ENCODE data around the gene KCTD4. TPM values are rescaled to one million over a fixed set of nuclear protein-coding genes. Genes with fewer than 3 reads are reported as not detected.

KCTD4 gene
- total and polyA plus RNA-seq, 2 donors (not counting 3 experiments of a cell fraction or from before 2014, with no cell fraction given): not detected

- no peaks in the 10 kb centered on the region for H3K79me2 ChIP-seq (ENCODE audit: control insufficient read depth, insufficient read depth, low read length)
- intact Hi-C loops (cut with micrococcal nuclease) (no loop called here), dilution Hi-C loops (cut with MboI; ENCODE audit: extremely low pct_ligation_motif_present, low sequenced_read_pairs) (no loop called here)
- H3K9me1 ChIP-seq (replicated peaks; ENCODE audit: control insufficient read depth, extremely low read depth, insufficient read depth, low read length): no peaks in the 10 kb centered on the region
- H4K20me1 ChIP-seq (replicated peaks; ENCODE audit: control insufficient read depth, extremely low read depth, insufficient read depth, low read length): no peaks in the 10 kb centered on the region
- H3K4me3 ChIP-seq (replicated peaks in 1 of 3; ENCODE audit: insufficient read depth in 1 of 3, low read depth in 1 of 3, low read length in 3 of 3): no peak overlapping the region
- FAIRE-seq (no peak), DNase-seq (ENCODE audit: low read depth, low spot score) (no peak)
- H3K27ac ChIP-seq (ENCODE audit: insufficient read depth, low read depth, low read length): no peak overlapping the region
- POLR2A ChIA-PET: no interaction called here
- H3K36me3 ChIP-seq (ENCODE audit: control insufficient read depth in 2 of 2, extremely low read depth in 1 of 2, insufficient read depth in 2 of 2, low read length in 2 of 2): no peaks in the 10 kb centered on the region
- peaks cover 5% of the 10 kb centered on the region for H3K4me1 ChIP-seq (ENCODE audit: control insufficient read depth, extremely low read depth, insufficient read depth, low read length)
- no peak overlapping the region for H3K9ac ChIP-seq (replicated peaks; ENCODE audit: extremely low read depth, insufficient read depth, low read length)
- H3K27me3 ChIP-seq (ENCODE audit: control insufficient read depth in 2 of 2, insufficient read depth in 2 of 2, low read length in 2 of 2): no peaks in the 10 kb centered on the region
- no TSS peak for BruUV-seq (replicated peaks)
- no peak overlapping the region for H2AFZ ChIP-seq (ENCODE audit: low read depth, low read length)
- TF ChIP-seq JUN (IDR thresholded peaks at IDR 0.05; ENCODE audit: borderline replicate concordance, insufficient read depth, insufficient read length, low read depth) (no peak), MAX (IDR thresholded peaks at IDR 0.05; ENCODE audit: insufficient read depth, insufficient read length) (no peak), MYC (IDR thresholded peaks at IDR 0.05; ENCODE audit: low read depth, low read length) (no peak)
- TF ChIP-seq, protein P1, sequence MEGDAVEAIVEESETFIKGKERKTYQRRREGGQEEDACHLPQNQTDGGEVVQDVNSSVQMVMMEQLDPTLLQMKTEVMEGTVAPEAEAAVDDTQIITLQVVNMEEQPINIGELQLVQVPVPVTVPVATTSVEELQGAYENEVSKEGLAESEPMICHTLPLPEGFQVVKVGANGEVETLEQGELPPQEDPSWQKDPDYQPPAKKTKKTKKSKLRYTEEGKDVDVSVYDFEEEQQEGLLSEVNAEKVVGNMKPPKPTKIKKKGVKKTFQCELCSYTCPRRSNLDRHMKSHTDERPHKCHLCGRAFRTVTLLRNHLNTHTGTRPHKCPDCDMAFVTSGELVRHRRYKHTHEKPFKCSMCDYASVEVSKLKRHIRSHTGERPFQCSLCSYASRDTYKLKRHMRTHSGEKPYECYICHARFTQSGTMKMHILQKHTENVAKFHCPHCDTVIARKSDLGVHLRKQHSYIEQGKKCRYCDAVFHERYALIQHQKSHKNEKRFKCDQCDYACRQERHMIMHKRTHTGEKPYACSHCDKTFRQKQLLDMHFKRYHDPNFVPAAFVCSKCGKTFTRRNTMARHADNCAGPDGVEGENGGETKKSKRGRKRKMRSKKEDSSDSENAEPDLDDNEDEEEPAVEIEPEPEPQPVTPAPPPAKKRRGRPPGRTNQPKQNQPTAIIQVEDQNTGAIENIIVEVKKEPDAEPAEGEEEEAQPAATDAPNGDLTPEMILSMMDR (IDR thresholded peaks at IDR 0.05; ENCODE audit: extremely low read depth in 1 of 2, insufficient read depth in 1 of 2, low read depth in 1 of 2, low read length in 2 of 2): no peak
- no peak overlapping the region for H3K4me2 ChIP-seq (ENCODE audit: insufficient read depth, low read length)
- H3K9me3 ChIP-seq (replicated peaks; ENCODE audit: control insufficient read depth, insufficient read depth, low read length): no peaks in the 10 kb centered on the region
- CTCF ChIA-PET: interaction anchor here (1.1 to 1.2 kb wide), 2 partner anchors 11 to 22 kb away, joined by 3 to 4 read pairs; no protein-coding TSS in a partner anchor
These were observed 6.5 kb downstream of the KCTD4 start for GRCh38 chr13:45194081-45194939.
